Measurements from ENCODE around the gene DOCK6. TPM values are rescaled to one million over a fixed set of nuclear protein-coding genes. Genes with fewer than 3 reads are reported as not detected.

The DOCK6 gene
- total and polyA plus RNA-seq, 10 of the 15 experiments (the other 5 are each of a cell fraction or from before 2014, with no cell fraction given), result 0.76 to 24.8 (median 4.7) TPM

DNA sequence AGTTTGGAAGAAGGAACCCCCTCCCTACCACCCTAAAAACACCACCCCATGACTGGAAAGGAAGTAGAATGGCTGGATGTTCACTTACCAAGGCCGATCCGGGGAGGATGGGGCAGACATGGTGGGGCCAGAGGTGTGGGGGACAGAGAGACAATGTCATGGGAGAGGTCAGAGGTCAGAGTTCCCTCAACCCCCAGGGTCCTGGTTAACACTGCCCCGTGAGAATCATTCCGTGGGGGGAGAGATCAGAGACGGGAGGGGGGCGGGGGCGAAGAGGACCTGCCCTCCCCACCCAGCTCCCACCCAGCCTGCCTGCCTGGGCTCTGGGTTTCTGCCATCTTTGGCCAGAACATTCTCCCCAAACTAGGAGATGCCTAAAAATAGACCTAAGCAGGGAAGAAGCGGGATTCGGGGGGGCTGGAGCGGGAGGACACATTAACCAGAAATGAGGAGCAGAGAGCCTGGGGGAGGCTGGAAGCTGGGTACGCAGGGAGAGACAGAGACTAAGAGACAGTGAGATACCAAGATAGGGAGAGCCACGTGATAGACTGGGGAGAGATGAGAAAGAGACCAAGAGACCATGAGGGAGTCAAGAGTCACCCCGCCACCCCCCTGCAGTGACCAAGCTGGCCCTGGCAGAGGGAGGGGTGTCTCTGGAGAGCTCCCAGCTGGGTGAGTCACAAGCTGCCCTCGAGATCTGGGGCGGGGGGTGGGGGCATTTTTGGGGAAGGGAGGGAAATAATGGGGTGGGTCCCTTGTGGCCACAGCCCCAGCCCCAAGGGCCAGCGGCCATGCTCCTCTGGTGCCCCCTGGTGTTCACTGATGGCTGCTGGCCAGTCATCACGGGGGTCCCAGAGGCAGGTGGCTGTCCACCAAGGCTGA lies 58.9 kb downstream of the DOCK6 start:
- no peaks in the 10 kb centered on the region for H3K27me3 ChIP-seq (replicated peaks in 1 of 2; ENCODE audit: control insufficient read depth in 2 of 2, insufficient read depth in 2 of 2, low read length in 1 of 2)
- peak; percentile 71 for ATAC-seq
- H2AFZ ChIP-seq (ENCODE audit: control insufficient read depth, low read depth, low read length), result no peak overlapping the region
- H3K27ac ChIP-seq (ENCODE audit: control insufficient read depth, insufficient read depth), result no peak overlapping the region
- CTCF ChIA-PET, result interaction anchor here (0.7 to 3.6 kb wide), 14 partner anchors 11 to 192 kb away, joined by 3 to 25 read pairs (median 3); no protein-coding TSS in a partner anchor
- RAD21 ChIA-PET (ENCODE audit: unreplicated experiment), result interaction anchor here (1.0 to 1.8 kb wide), 4 partner anchors 48 to 168 kb away, joined by 3 to 13 read pairs (median 6); partner anchors contain the start of gene SPC24
- no peaks in the 10 kb centered on the region for H3K36me3 ChIP-seq (ENCODE audit: control insufficient read depth in 2 of 2, insufficient read depth in 2 of 2, low read length in 1 of 2)
- no peak overlapping the region for H3K4me3 ChIP-seq
- no peaks in the 10 kb centered on the region for H4K20me1 ChIP-seq (ENCODE audit: control insufficient read depth, insufficient read depth)
- no peaks in the 10 kb centered on the region for H3K79me2 ChIP-seq (ENCODE audit: control insufficient read depth, insufficient read depth, low read length)
- TF ChIP-seq, protein P1, sequence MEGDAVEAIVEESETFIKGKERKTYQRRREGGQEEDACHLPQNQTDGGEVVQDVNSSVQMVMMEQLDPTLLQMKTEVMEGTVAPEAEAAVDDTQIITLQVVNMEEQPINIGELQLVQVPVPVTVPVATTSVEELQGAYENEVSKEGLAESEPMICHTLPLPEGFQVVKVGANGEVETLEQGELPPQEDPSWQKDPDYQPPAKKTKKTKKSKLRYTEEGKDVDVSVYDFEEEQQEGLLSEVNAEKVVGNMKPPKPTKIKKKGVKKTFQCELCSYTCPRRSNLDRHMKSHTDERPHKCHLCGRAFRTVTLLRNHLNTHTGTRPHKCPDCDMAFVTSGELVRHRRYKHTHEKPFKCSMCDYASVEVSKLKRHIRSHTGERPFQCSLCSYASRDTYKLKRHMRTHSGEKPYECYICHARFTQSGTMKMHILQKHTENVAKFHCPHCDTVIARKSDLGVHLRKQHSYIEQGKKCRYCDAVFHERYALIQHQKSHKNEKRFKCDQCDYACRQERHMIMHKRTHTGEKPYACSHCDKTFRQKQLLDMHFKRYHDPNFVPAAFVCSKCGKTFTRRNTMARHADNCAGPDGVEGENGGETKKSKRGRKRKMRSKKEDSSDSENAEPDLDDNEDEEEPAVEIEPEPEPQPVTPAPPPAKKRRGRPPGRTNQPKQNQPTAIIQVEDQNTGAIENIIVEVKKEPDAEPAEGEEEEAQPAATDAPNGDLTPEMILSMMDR (IDR thresholded peaks at IDR 0.05 in 2 of 3, conservative IDR thresholded peaks at IDR 0.05 in 1 of 3; ENCODE audit: control insufficient read depth in 2 of 3, extremely low read depth in 1 of 3, insufficient read depth in 1 of 3, low read depth in 3 of 3, low read length in 3 of 3), result peak; percentile 60 to 93 (median 81)
- TF ChIP-seq SMC3 (IDR thresholded peaks at IDR 0.05; ENCODE audit: borderline replicate concordance, low read length), result peak; percentile 73; the same call in 1 of the 2 replicates
- TF ChIP-seq YY1 (IDR thresholded peaks at IDR 0.05; ENCODE audit: low read depth, low read length), result peak; percentile 75
- TF ChIP-seq, protein P2, sequence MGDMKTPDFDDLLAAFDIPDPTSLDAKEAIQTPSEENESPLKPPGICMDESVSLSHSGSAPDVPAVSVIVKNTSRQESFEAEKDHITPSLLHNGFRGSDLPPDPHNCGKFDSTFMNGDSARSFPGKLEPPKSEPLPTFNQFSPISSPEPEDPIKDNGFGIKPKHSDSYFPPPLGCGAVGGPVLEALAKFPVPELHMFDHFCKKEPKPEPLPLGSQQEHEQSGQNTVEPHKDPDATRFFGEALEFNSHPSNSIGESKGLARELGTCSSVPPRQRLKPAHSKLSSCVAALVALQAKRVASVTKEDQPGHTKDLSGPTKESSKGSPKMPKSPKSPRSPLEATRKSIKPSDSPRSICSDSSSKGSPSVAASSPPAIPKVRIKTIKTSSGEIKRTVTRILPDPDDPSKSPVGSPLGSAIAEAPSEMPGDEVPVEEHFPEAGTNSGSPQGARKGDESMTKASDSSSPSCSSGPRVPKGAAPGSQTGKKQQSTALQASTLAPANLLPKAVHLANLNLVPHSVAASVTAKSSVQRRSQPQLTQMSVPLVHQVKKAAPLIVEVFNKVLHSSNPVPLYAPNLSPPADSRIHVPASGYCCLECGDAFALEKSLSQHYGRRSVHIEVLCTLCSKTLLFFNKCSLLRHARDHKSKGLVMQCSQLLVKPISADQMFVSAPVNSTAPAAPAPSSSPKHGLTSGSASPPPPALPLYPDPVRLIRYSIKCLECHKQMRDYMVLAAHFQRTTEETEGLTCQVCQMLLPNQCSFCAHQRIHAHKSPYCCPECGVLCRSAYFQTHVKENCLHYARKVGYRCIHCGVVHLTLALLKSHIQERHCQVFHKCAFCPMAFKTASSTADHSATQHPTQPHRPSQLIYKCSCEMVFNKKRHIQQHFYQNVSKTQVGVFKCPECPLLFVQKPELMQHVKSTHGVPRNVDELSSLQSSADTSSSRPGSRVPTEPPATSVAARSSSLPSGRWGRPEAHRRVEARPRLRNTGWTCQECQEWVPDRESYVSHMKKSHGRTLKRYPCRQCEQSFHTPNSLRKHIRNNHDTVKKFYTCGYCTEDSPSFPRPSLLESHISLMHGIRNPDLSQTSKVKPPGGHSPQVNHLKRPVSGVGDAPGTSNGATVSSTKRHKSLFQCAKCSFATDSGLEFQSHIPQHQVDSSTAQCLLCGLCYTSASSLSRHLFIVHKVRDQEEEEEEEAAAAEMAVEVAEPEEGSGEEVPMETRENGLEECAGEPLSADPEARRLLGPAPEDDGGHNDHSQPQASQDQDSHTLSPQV (IDR thresholded peaks at IDR 0.05), result no peak
- TF ChIP-seq RAD21 (IDR thresholded peaks at IDR 0.05; ENCODE audit: insufficient read depth, low read depth, low read length), result peak; percentile 78
- TF ChIP-seq GATAD2B (conservative IDR thresholded peaks at IDR 0.05; ENCODE audit: low read depth), result no peak
- no peaks in the 10 kb centered on the region for H3K9me3 ChIP-seq (replicated peaks; ENCODE audit: control insufficient read depth, insufficient read depth, low read length)
- 67% methylated on average over 12 of the region's 17 CpGs for WGBS (ENCODE audit: insufficient coverage, insufficient replicate concordance, low lambda C conversion rate, missing lambda C conversion rate)
- in situ Hi-C loops (cut with MboI) (loop anchor here (5.0 kb wide), 1 partner anchor 166 kb away; no protein-coding TSS in a partner anchor), intact Hi-C loops (cut with micrococcal nuclease; ENCODE audit: unreplicated experiment) (loop anchor here (1.0 to 5.0 kb wide), 4 partner anchors 66 to 266 kb away; no protein-coding TSS in a partner anchor)
- H3K4me1 ChIP-seq (ENCODE audit: control insufficient read depth, insufficient read depth, low read length), result peaks cover 11% of the 10 kb centered on the region
- FAIRE-seq, result no peak
- POLR2A ChIA-PET, result interaction anchor here (1.0 kb wide), 1 partner anchor 24 kb away, joined by 3 read pairs; no protein-coding TSS in a partner anchor
- H3K9ac ChIP-seq (ENCODE audit: control insufficient read depth, insufficient read depth, low read length), result no peak overlapping the region
- SMC1A ChIA-PET (ENCODE audit: uncharacterized antibody, unreplicated experiment), result interaction anchor here (0.6 to 1.9 kb wide), 5 partner anchors 24 to 168 kb away, joined by 3 to 10 read pairs (median 4); no protein-coding TSS in a partner anchor
- H3K4me2 ChIP-seq (ENCODE audit: control insufficient read depth, insufficient read depth), result no peak overlapping the region
- no peak for DNase-seq (ENCODE audit: low read depth, low spot score)
- no TSS peak for BruUV-seq (replicated peaks)
